Left lung (tissue), 10 donors: Measurements from ENCODE around the gene DISC1. TPM values are rescaled to one million over a fixed set of nuclear protein-coding genes. Genes with fewer than 3 reads are reported as not detected.

Experiments used
- ATAC-seq: fragments of 200-7000 bp; cut with Tn5 transposase; one replicate; pipeline ENCODE4 v1.9.1; 2020; ENCODE audit warnings: moderate library complexity
- DNase-seq, 4 donors: peaks; one replicate each; pipeline ENCODE4 v3.0.0-alpha.2; 2013 to 2020
- H3K27ac ChIP-seq, 2 donors: fragments of 200-600 bp; sonication (generic) in 1 of 2; one replicate each; pipeline versions ENCODE4 v1.5.0 to v1.8.0; 2020 to 2021
- H3K27me3 ChIP-seq, 2 donors: fragments of 200-600 bp; sonication (generic) in 1 of 2; one replicate each; pipeline versions ENCODE4 v1.5.0 to v1.8.0; 2020 to 2021
- H3K36me3 ChIP-seq, 2 donors: fragments of 200-600 bp; sonication (generic) in 1 of 2; one replicate each; pipeline versions ENCODE4 v1.5.0 to v1.8.0; 2020 to 2021
- H3K4me1 ChIP-seq, 2 donors: fragments of 200-600 bp; one replicate each; pipeline ENCODE4 v1.8.0; 2021
- H3K4me3 ChIP-seq, 2 donors: fragments of 200-600 bp; sonication (generic) in 1 of 2; one replicate each; pipeline versions ENCODE4 v1.5.0 to v1.8.0; 2020 to 2021; ENCODE audit warnings: mild to moderate bottlenecking in 1 of 2
- H3K9me3 ChIP-seq, 2 donors: fragments of 200-600 bp; sonication (generic) in 1 of 2; one replicate each; pipeline versions ENCODE4 v1.5.0 to v1.8.0; 2020 to 2021
- CTCF ChIP-seq, 2 donors: fragments of 200-600 bp; sonication (generic) in 1 of 2; IDR thresholded peaks; one replicate each; pipeline versions ENCODE4 v1.5.0 to v1.8.0; 2021; ENCODE audit warnings: antibody characterized with exemption in 2 of 2
- intact Hi-C, 2 donors: fragments of 100-400 bp; cut with DNase I; formaldehyde crosslinking; loops; one replicate each; pipeline versions ENCODE4 v1.11.2 to v1.14.2; 2022
- polyA plus RNA-seq, 6 donors: library from polyadenylated mRNA; unstranded; fragments of 120-200 nt; gene quantifications; one replicate each; pipeline ENCODE4 v1.2.1, GENCODE V29; 2013; ENCODE audit not compliant: insufficient read length in 6 of 6
- total RNA-seq, 2 donors: library from RNA; stranded (reverse); fragmentation: NEBNext Ultra II Directional; extraction: Animal tissue kit (Norgen Biotek cat#: 25700); gene quantifications; one replicate each; pipeline ENCODE4 v1.2.1, GENCODE V29; 2021
- donor health status: DM: no; HTN: yes; CAD: no.
- donor health status: DM: no; HTN: no; CAD: no.

Gene DISC1
- total and polyA plus RNA-seq, 8 donors, result 3.9 to 11.7 (median 10.5) TPM

GRCh38 chr1:232017057-232017456, 390.5 kb downstream of the DISC1 start:
- intact Hi-C loops, result no loop called here
- ATAC-seq (no peak), DNase-seq (no peak)
- Histone ChIP-seq H3K36me3 (no peaks in the 10 kb centered on the region), H3K9me3 (no peaks in the 10 kb centered on the region), H3K27ac (no peak overlapping the region), H3K4me3 (no peak overlapping the region), H3K4me1 (peaks cover 5 to 14% of the 10 kb centered on the region in 2 donors), H3K27me3 (no peaks in the 10 kb centered on the region)
- no peak for TF ChIP-seq CTCF (IDR thresholded peaks at IDR 0.05)

- ATAC-seq (no peak), DNase-seq (no peak)
- intact Hi-C loops, result no loop called here
Observed at GRCh38 chr1:232017759-232018158, 391.2 kb downstream of the DISC1 start.

DNA sequence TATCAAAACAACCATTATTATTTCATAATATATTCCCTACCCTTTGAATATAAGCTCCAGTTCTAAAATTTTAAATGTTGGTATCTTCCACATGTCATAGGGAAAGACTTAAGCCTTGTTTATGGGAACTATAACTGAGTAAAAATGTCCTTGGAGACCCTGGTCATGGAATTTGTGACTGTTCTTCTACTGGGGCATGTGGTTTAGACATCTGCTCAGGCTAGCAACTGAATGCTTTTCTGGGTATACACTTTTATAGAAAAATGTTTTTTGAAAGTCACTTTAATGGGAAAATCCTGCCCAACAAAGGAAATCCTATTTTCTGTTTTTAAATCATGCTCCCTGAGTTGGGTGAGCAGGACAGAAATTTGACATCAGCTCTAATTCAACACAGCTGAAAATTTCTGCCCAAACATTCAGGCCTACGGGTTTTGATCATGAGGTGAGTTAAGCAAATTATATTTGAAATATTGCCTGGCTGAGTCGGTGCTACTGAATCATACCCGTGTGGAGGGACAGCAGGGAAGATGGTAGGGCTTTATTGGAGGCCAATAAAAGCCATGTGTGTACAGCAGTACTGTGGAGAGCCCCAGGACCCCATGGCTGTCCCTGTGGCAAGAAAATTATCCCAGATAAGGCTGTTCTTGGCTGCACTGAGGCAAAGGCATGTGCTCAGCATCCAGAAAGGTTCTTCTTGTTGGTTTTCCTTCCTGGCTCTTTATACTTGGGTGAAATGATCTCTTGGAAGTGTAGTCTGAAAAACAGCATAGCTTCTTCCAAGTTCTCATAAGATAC, 391.8 kb downstream of the DISC1 start:
- TF ChIP-seq CTCF (IDR thresholded peaks at IDR 0.05), result no peak
- intact Hi-C loops, result no loop called here
- no peak for DNase-seq
- no peaks in the 10 kb centered on the region for H3K9me3 ChIP-seq
- H3K4me1 ChIP-seq, result peaks cover 2% of the 10 kb centered on the region in 2 donors
- ATAC-seq, result no peak
- H3K27ac ChIP-seq, result no peak overlapping the region
- H3K27me3 ChIP-seq, result no peaks in the 10 kb centered on the region
- no peaks in the 10 kb centered on the region for H3K36me3 ChIP-seq
- no peak overlapping the region for H3K4me3 ChIP-seq

More at GRCh38 chr1:232017759-232018158, 391.2 kb downstream of the DISC1 start:
- no peak for TF ChIP-seq CTCF (IDR thresholded peaks at IDR 0.05)
- Histone ChIP-seq H3K9me3 (no peaks in the 10 kb centered on the region), H3K27me3 (no peaks in the 10 kb centered on the region), H3K4me1 (peaks cover 5 to 9% of the 10 kb centered on the region in 2 donors), H3K36me3 (no peaks in the 10 kb centered on the region), H3K4me3 (no peak overlapping the region), H3K27ac (no peak overlapping the region)

DNA sequence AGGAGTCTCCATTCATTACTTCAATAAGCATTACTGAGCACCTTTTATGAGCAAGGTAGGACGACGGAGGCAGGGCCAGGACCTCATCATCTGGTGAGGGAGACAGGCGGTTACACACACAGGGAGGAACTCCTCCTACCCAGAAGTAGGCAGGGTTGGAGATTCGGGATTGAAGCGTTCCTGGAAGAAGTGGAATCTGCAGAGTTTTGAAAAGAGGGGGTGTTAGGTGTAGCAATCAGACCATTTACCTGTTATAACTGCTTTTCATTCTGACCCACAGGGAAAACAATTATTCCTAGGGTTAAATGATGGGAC, 392.4 kb downstream of the DISC1 start:
- no peaks in the 10 kb centered on the region for H3K27me3 ChIP-seq
- intact Hi-C loops, result no loop called here
- H3K9me3 ChIP-seq, result no peaks in the 10 kb centered on the region
- no peaks in the 10 kb centered on the region for H3K4me1 ChIP-seq
- H3K27ac ChIP-seq, result no peak overlapping the region
- DNase-seq, result no peak
- H3K4me3 ChIP-seq, result no peak overlapping the region
- no peaks in the 10 kb centered on the region for H3K36me3 ChIP-seq
- no peak for TF ChIP-seq CTCF (IDR thresholded peaks at IDR 0.05)
- ATAC-seq, result no peak

DNA sequence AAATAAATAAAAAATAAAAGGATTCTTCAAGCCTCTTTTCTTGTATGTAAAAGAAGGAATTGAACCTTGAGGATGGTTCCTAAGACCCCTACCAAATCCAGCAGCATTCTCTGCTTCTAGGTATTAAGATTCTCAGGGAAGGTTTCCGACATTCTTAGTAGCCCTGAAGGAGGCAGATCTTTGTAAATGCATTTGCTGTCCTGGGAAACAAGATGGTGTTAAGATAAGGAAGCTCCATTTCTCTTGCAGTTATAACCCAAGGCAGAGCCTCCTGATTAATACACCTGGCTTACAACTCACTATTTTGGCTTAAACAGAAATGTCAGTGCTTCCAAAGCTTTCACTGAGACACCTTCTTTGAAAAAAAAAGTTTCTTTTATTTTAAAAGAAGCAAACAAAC, 393.8 kb downstream of the DISC1 start:
- no peak for ATAC-seq
- DNase-seq, result no peak
- no peak overlapping the region for H3K4me3 ChIP-seq
- no peak for TF ChIP-seq CTCF (IDR thresholded peaks at IDR 0.05)
- H3K36me3 ChIP-seq, result no peaks in the 10 kb centered on the region
- no peaks in the 10 kb centered on the region for H3K9me3 ChIP-seq
- no peaks in the 10 kb centered on the region for H3K27me3 ChIP-seq
- intact Hi-C loops, result no loop called here
- no peaks in the 10 kb centered on the region for H3K4me1 ChIP-seq
- H3K27ac ChIP-seq, result no peak overlapping the region
